ENCODE measurements around the gene CNDP1. TPM values are rescaled to one million over a fixed set of nuclear protein-coding genes. Genes with fewer than 3 reads are reported as not detected.

The CNDP1 gene
- total and polyA plus RNA-seq, 4 donors, result 0.09 to 21.1 (median 5.8) TPM

GRCh38 chr18:74622072-74622471 is 87.8 kb downstream of the CNDP1 start (continued):
- TF ChIP-seq ZBTB33 (IDR thresholded peaks at IDR 0.05) (no peak), HNF4G (IDR thresholded peaks at IDR 0.05) (no peak), GABPA (IDR thresholded peaks at IDR 0.05 in 1 of 2, conservative IDR thresholded peaks at IDR 0.05 in 1 of 2) (no peak)

GRCh38 chr18:74623047-74623816 is 88.9 kb downstream of the CNDP1 start:
- H3K4me3 ChIP-seq (ENCODE audit: low read depth in 1 of 3, low read length in 3 of 3), result no peak overlapping the region
- H3K9me3 ChIP-seq (ENCODE audit: control insufficient read depth in 4 of 4, low read length in 3 of 4), result no peaks in the 10 kb centered on the region
- 86% methylated on average over 24 of the region's 24 CpGs for WGBS
- no peaks in the 10 kb centered on the region for H3K27me3 ChIP-seq (ENCODE audit: control insufficient read depth in 4 of 4, insufficient read depth in 4 of 4, low read length in 3 of 4)
- DNase-seq (ENCODE audit: low spot score), result no peak
- H3K9ac ChIP-seq (ENCODE audit: low read depth in 1 of 2, low read length in 2 of 2), result no peak overlapping the region
- H3K27ac ChIP-seq (ENCODE audit: low read depth in 1 of 2, low read length in 2 of 2), result no peak overlapping the region
- H3K36me3 ChIP-seq (ENCODE audit: control insufficient read depth in 4 of 4, insufficient read depth in 3 of 4, low read depth in 1 of 4, low read length in 3 of 4), result no peaks in the 10 kb centered on the region
- peaks cover 0 to 4% (median 0%) of the 10 kb centered on the region in 4 donors for H3K4me1 ChIP-seq (ENCODE audit: control insufficient read depth in 4 of 4, insufficient read depth in 4 of 4, low read length in 3 of 4)
- TF ChIP-seq RAD21 (IDR thresholded peaks at IDR 0.05) (peak; percentile 51 to 57), CTCF (IDR thresholded peaks at IDR 0.05; ENCODE audit: low read depth, low read length, missing input control) (peak; percentile 23), HNF4G (IDR thresholded peaks at IDR 0.05) (no peak)

GRCh38 chr18:74624466-74624865 is 90.2 kb downstream of the CNDP1 start:
- H3K27me3 ChIP-seq (ENCODE audit: control insufficient read depth in 4 of 4, insufficient read depth in 4 of 4, low read length in 3 of 4), result no peaks in the 10 kb centered on the region
- H3K4me1 ChIP-seq (ENCODE audit: control insufficient read depth in 4 of 4, insufficient read depth in 4 of 4, low read length in 3 of 4), result peaks cover 0 to 4% (median 0%) of the 10 kb centered on the region in 4 donors
- TF ChIP-seq YY1 (IDR thresholded peaks at IDR 0.05) (no peak), HNF4A (conservative IDR thresholded peaks at IDR 0.05) (no peak), FOXA2 (IDR thresholded peaks at IDR 0.05) (no peak), ATF3 (IDR thresholded peaks at IDR 0.05) (no peak), ZBTB33 (IDR thresholded peaks at IDR 0.05) (no peak), SP1 (IDR thresholded peaks at IDR 0.05) (no peak), RXRA (IDR thresholded peaks at IDR 0.05) (no peak)
- H3K9me3 ChIP-seq (ENCODE audit: control insufficient read depth in 4 of 4, low read length in 3 of 4), result no peaks in the 10 kb centered on the region
- no peak overlapping the region for H3K4me3 ChIP-seq (ENCODE audit: low read depth in 1 of 3, low read length in 3 of 3)
- H3K9ac ChIP-seq (ENCODE audit: low read depth in 1 of 2, low read length in 2 of 2), result no peak overlapping the region
- WGBS, result 92% methylated on average over 8 of the region's 8 CpGs
- no peaks in the 10 kb centered on the region for H3K36me3 ChIP-seq (ENCODE audit: control insufficient read depth in 4 of 4, insufficient read depth in 3 of 4, low read depth in 1 of 4, low read length in 3 of 4)
- no peak for DNase-seq (ENCODE audit: low spot score)
- H3K27ac ChIP-seq (ENCODE audit: low read depth in 1 of 2, low read length in 2 of 2), result no peak overlapping the region
